C4-2B (cell line): Measurements from ENCODE around the gene TRAF2.

Experiments
- H3K27ac ChIP-seq: fragments of 450-650 bp; 2 replicates; pipeline ENCODE4 v1.5.1; 2017
- ZFX ChIP-seq: fragments of 450-650 bp; IDR thresholded peaks from 2 replicates; pipeline ENCODE4 v1.6.1; 2017
- TF ChIP-seq, protein P1 (sequence below): fragments of 450-650 bp; conservative IDR thresholded peaks from 2 replicates; pipeline ENCODE4 v1.5.1; 2017; ENCODE audit warnings: mild to moderate bottlenecking

TRAF2 gene

DNA sequence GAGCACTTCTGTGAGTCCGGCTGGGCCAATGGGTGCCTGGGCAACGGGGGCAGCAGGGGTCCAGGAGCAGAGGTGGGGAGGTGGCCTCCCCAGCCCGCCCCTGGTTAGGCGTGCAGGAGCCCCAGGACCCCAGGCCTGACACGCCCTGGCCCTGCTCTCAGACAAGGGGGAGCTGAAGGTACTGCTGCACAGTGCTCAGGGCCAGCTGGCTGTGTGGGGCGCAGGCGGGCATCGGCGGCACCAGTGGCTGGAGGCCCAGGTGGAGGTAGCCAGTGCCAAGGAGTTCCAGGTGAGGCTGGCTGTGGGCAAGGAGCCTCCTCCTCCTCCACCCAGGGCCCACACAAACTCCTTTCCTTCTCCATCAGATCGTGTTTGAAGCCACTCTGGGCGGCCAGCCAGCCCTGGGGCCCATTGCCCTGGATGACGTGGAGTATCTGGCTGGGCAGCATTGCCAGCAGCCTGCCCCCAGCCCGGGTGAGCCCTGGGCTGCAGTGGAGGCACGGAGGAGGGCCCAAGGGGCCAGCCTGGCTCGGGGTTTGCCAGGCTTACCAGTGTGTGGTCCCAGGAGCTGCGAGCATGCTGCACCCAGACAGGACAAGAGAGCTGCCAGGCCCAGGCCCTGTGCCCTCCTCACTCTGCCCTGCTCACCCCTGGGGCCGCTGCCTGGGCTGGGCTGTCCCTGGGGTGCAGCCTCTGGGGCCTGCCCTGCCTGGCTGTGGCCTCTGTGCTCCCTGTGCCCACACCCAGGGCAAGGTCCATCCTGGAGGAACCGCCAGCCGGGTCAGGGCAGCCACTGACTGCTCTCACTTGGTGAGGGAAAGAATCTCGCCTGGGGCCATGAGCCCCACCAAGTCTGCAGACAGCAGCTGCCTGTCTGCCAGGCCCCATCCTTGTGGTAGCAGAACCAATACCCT is 27.2 kb upstream of the TRAF2 start:
- no peak; the same call in 1 of the 2 replicates for TF ChIP-seq ZFX
- TF ChIP-seq, protein P1, sequence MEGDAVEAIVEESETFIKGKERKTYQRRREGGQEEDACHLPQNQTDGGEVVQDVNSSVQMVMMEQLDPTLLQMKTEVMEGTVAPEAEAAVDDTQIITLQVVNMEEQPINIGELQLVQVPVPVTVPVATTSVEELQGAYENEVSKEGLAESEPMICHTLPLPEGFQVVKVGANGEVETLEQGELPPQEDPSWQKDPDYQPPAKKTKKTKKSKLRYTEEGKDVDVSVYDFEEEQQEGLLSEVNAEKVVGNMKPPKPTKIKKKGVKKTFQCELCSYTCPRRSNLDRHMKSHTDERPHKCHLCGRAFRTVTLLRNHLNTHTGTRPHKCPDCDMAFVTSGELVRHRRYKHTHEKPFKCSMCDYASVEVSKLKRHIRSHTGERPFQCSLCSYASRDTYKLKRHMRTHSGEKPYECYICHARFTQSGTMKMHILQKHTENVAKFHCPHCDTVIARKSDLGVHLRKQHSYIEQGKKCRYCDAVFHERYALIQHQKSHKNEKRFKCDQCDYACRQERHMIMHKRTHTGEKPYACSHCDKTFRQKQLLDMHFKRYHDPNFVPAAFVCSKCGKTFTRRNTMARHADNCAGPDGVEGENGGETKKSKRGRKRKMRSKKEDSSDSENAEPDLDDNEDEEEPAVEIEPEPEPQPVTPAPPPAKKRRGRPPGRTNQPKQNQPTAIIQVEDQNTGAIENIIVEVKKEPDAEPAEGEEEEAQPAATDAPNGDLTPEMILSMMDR, result no peak
- peak overlapping the region; percentile 89 for H3K27ac ChIP-seq

DNA sequence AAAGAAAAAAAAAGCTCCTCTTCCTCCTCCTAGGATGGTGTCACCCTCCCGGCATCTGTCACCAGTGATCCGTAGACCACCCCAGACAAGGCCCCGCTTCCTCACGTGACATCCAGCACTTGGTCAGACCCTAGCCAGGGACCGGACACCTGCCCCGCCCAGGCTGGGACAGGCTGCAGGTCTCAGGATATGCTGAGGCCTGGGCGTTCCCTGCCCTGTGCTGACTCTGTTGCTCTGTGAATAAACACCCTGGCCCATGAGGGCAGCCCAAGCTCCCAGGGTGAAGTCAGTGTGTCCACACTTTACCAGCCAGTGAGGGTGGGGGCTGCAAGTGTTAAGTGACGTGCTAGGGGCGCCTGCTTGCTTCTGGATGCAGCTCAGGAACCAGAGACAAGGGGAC is 25.8 kb upstream of the TRAF2 start:
- TF ChIP-seq, protein P1, result no peak
- no peak overlapping the region; the same call in 1 of the 2 replicates for H3K27ac ChIP-seq

DNA sequence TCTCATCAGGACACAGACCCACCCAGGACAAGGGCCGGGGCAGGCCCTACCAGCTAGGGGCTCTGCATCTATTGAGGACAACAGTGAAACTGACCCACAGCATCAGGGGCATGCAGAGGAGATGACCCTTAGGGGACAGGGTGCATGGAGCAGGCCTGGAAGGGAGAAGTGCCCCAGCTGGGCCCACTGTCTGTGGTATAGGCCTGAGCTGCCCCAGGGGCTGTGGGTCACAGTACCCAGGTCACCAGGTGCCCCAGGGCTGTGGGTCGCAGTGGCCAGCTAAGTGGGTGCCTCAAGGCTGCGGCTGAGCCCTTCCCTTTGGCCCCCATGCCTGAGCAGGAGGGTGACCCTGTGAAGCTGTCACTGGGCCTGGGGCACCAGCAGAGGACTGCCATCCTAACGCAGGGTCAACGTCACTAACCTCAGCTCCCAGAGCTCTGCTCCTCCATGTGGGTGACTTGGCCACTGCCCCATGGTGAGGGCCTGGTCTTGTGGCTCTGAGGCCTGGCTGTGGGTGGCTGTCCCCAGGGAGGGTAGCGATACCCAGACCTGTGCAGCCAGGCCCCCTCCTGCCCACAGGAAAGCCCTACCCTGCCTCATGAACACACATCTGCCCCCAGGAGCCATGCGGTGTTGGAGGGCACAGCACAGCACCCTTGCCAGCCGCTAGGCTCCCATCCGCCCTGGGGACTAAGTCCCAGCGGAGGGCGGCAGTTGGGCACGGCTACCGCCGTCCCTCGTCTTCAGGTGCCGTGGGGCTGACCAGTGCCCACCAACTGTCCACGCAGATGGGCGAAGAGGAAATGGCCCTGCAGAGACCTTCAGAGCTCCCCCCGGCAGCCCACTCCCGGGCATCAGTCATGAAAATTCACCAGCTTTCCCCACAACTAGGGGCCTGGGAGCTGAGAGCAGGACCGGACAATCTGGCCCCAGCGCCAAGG is 25.1 kb upstream of the TRAF2 start:
- TF ChIP-seq ZFX, result 0 out of 2 replicates have a peak, but pooled peaks have one; percentile 16
- TF ChIP-seq, protein P1, result no peak
- H3K27ac ChIP-seq, result no peak overlapping the region

GRCh38 chr9:136861874-136862457 is 24.4 kb upstream of the TRAF2 start:
- TF ChIP-seq ZFX, result no peak
- TF ChIP-seq, protein P1, result no peak
- no peak overlapping the region for H3K27ac ChIP-seq

- no peak overlapping the region for H3K27ac ChIP-seq
These were observed 23.3 kb upstream of the TRAF2 start for GRCh38 chr9:136862849-136863622.

DNA sequence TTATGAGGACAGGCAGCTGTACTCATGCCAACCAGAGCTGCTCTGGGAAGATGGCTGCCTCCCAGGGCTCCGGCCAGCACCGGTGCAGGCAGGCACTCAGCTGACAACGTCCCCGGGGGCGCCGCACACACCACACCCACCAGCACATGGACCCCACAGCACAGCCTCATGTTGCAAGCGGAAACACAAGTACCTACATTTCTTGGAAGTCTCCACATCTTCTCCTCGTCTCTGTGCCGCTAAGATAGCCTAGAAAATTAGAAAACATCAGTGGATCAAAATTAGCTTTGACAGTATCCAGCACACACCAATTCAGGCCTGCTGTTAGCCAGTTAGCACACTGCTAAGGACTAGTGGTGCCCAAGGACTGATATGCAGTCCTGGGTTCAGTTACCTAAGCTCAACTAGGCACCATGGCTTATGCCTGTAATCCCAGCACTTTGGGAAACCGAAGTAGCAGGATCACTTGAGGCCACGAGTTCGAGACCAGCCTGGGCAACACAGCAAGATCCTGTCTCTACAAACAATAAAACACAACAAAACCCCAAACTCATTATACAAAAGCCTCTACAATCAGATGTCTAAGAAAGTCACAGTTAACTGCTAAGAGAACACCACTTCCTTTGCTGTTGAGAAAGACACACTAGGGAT is 22.6 kb upstream of the TRAF2 start:
- TF ChIP-seq, protein P1, result no peak
- TF ChIP-seq ZFX, result no peak
- H3K27ac ChIP-seq, result no peak overlapping the region

More at GRCh38 chr9:136862849-136863622, 23.3 kb upstream of the TRAF2 start:
- TF ChIP-seq, protein P1, result no peak
- no peak for TF ChIP-seq ZFX
